HG02588 (cell line): ENCODE data around the gene MGAT3.

ENCODE experiments used
- ATAC-seq: cut with Tn5 transposase; IDR thresholded peaks from one replicate; pipeline ENCODE4 v1.9.1; 2021; ENCODE audit warnings: mild to moderate bottlenecking, moderate library complexity; ENCODE audit not compliant: unreplicated experiment

MGAT3 gene

GRCh38 chr22:39448205-39449054 lies 8.4 kb upstream of the MGAT3 start:
- no peak for ATAC-seq

GRCh38 chr22:39449708-39450107 lies 7.1 kb upstream of the MGAT3 start:
- ATAC-seq = no peak

GRCh38 chr22:39450258-39450955 lies 6.4 kb upstream of the MGAT3 start:
- no peak for ATAC-seq

GRCh38 chr22:39452740-39453040 lies 4.1 kb upstream of the MGAT3 start:
- no peak for ATAC-seq

GRCh38 chr22:39453765-39454378 lies 2.9 kb upstream of the MGAT3 start:
- ATAC-seq = no peak

- no peak for ATAC-seq
Observed at GRCh38 chr22:39454385-39454871, 2.4 kb upstream of the MGAT3 start.

- no peak for ATAC-seq
Observed at GRCh38 chr22:39457198-39457555, 365 bp downstream of the MGAT3 start.

- ATAC-seq = no peak
Observed at GRCh38 chr22:39457556-39458443, 988 bp downstream of the MGAT3 start.

GRCh38 chr22:39458444-39459083 lies 1.8 kb downstream of the MGAT3 start:
- ATAC-seq = no peak

GRCh38 chr22:39459681-39460080 lies 2.9 kb downstream of the MGAT3 start:
- ATAC-seq = no peak

- no peak for ATAC-seq
Observed at GRCh38 chr22:39462443-39463221, 5.8 kb downstream of the MGAT3 start.

GRCh38 chr22:39463277-39463676 lies 6.5 kb downstream of the MGAT3 start:
- no peak for ATAC-seq

GRCh38 chr22:39463931-39464390 lies 7.1 kb downstream of the MGAT3 start:
- ATAC-seq = no peak

GRCh38 chr22:39466228-39467006 lies 9.6 kb downstream of the MGAT3 start:
- ATAC-seq = no peak

GRCh38 chr22:39467390-39467895 lies 10.6 kb downstream of the MGAT3 start:
- ATAC-seq = no peak

- ATAC-seq = no peak
Observed at GRCh38 chr22:39468487-39469325, 11.9 kb downstream of the MGAT3 start.

- no peak for ATAC-seq
Observed at GRCh38 chr22:39469326-39469680, 12.5 kb downstream of the MGAT3 start.
